Right ventricle myocardium superior (tissue), 1 donor: ENCODE results near the gene GBA2. TPM values are rescaled to one million over a fixed set of nuclear protein-coding genes. Genes with fewer than 3 reads are reported as not detected.

Experiments
- ATAC-seq: fragments of 200-7000 bp; cut with Tn5 transposase; one replicate; pipeline ENCODE4 v1.9.1; 2020; ENCODE audit warnings: mild to moderate bottlenecking; ENCODE audit not compliant: poor library complexity
- DNase-seq: peaks from one replicate; pipeline ENCODE4 v3.0.0-alpha.2; 2020
- intact Hi-C: fragments of 100-400 bp; cut with DNase I; formaldehyde crosslinking; loops from one replicate; pipeline ENCODE4 v1.11.2; 2022
- total RNA-seq: library from RNA; stranded (reverse); fragmentation: NEBNext Ultra II Directional; extraction: Animal tissue kit (Norgen Biotek cat#: 25700); gene quantifications from one replicate; pipeline ENCODE4 v1.2.1, GENCODE V29; 2021
- donor health status: DM: no; HTN: yes; CAD: no; lungs with severe emphysema.

The GBA2 gene
- total RNA-seq, 1 donor from 2014 or later: 74.6 TPM

GRCh38 chr9:35771534-35771933 lies 22.5 kb upstream of the GBA2 start:
- intact Hi-C loops: no loop called here
- DNase-seq (no peak), ATAC-seq (peak; percentile 23)

DNA sequence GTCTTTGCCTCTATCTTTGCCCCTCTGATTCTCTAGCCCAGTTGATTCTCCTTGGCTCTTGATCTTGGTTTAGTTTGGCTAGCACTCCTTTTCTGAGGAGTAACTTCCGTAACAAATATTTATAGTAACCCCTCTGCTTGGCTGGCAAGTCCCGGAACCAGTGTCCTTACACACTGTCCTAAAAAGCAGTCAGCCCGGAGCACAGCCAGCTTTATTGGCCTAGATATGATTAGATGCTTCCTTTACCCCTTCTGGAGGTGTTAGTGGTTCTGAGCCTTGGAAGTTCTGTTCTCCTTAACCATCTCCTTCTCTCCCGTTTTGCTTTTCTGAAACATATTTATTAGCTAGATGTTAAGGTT lies 22.0 kb upstream of the GBA2 start:
- ATAC-seq: peak; percentile 92

DNA sequence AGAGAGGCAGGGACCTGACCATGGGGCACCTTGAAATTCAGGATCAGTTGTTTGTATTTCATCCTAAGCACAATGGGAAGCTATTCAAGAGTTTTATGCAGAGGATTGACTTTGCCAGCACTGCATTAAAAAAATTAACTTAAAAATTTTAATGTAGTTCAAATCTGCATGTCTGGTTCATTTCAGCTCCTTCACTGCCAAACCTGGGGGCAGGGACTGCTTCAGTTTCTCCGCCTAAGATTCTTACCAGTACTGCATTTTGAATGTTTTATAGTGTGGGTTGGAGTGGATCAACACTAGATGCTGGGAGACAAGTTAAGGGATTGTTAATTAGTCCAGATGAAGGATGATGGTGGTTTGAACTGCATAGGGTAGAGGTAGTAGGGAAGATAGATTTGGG lies 20.7 kb upstream of the GBA2 start:
- DNase-seq: no peak
- ATAC-seq: no peak
- intact Hi-C loops: no loop called here

More for the DNA sequence above, 22.0 kb upstream of the GBA2 start:
- intact Hi-C loops: no loop called here
- DNase-seq: peak; percentile 73

- DNase-seq: no peak
- intact Hi-C loops: no loop called here
- no peak for ATAC-seq
These were observed 18.4 kb upstream of the GBA2 start for GRCh38 chr9:35767458-35767857.

DNA sequence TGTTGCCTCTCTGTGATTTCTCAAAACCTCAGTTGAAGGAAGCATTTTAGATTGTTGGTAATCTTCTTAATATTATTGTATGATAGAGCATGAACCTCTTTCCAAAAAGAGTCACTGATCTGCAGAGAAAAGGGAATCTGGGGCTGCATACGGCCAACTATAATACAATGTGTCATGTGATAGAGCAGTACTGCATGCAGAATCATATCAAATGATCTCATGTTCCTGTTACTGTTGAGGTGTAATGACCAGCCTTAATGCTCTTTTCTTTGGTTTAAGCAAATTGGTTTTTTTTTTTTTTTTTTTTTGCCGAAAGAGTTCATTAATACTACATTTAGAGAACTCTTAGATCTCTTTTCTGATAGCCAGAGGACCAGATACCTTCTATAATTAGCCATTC lies 18.0 kb upstream of the GBA2 start:
- ATAC-seq: no peak
- no peak for DNase-seq
- intact Hi-C loops: no loop called here

GRCh38 chr9:35763803-35764202 lies 14.8 kb upstream of the GBA2 start:
- no peak for DNase-seq
- intact Hi-C loops: no loop called here
- no peak for ATAC-seq

DNA sequence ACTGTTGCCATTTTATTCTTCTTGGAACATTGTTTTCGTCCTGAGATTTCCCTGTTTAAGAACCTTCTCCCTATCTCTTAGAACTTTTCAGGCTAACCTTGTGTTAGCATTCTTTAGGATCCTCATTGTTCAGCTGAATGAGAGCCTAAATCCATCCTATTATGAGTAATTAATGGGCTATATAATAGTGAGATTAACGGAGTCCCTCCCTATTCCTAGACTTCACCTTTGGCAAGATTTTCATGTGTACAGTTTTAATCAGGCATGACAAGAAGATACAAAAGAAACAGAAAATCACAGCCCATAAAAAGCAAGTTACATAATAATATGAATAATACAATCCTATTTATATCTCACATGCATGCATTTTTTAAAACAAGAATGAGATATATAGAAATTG lies 14.2 kb upstream of the GBA2 start:
- ATAC-seq (no peak), DNase-seq (no peak)
- intact Hi-C loops: no loop called here

- intact Hi-C loops: no loop called here
- no peak for ATAC-seq
- no peak for DNase-seq
These were observed 11.6 kb upstream of the GBA2 start for GRCh38 chr9:35760651-35761050.

GRCh38 chr9:35759795-35760194 lies 10.8 kb upstream of the GBA2 start:
- no peak for ATAC-seq
- intact Hi-C loops: no loop called here

GRCh38 chr9:35758475-35759050 lies 9.5 kb upstream of the GBA2 start:
- ATAC-seq (no peak), DNase-seq (no peak)
- intact Hi-C loops: no loop called here

More at GRCh38 chr9:35759795-35760194, 10.8 kb upstream of the GBA2 start:
- DNase-seq: no peak

- DNase-seq (no peak), ATAC-seq (no peak)
- intact Hi-C loops: no loop called here
These were observed 8.9 kb upstream of the GBA2 start for GRCh38 chr9:35757892-35758275.

GRCh38 chr9:35757226-35757891 lies 8.3 kb upstream of the GBA2 start:
- intact Hi-C loops: no loop called here
- DNase-seq: peak; percentile 58
- ATAC-seq: peak; percentile 64

GRCh38 chr9:35756275-35757225 lies 7.5 kb upstream of the GBA2 start:
- intact Hi-C loops: no loop called here
- DNase-seq (peak; percentile 79), ATAC-seq (peak; percentile 72)

GRCh38 chr9:35755071-35755470 lies 6.0 kb upstream of the GBA2 start:
- intact Hi-C loops: no loop called here
- ATAC-seq (no peak), DNase-seq (no peak)

GRCh38 chr9:35754264-35754663 lies 5.2 kb upstream of the GBA2 start, which contains the start of gene MSMP:
Gene MSMP (minus strand): TSS chr9:35754276. CDS start chr9:35754129, 147 bp downstream.
- DNase-seq (no peak), ATAC-seq (no peak)
- intact Hi-C loops: no loop called here

GRCh38 chr9:35753466-35753865 lies 4.4 kb upstream of the GBA2 start:
- intact Hi-C loops: no loop called here
- no peak for ATAC-seq
- DNase-seq: no peak

DNA sequence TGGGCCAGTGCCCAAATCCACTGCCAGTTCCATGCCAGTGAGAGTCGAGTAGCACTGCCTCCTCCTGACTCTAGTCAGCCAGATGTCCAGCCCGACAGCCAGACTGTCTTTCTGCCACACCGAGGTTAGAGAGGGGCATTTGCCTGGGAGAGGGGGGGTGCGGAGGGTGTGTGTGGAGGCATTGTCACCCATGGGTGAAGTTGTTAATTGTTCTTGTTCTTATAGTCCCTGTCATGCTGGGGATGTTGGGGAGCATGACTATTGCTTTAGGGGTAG lies 1.2 kb upstream of the GBA2 start:
- intact Hi-C loops: no loop called here
- DNase-seq (no peak), ATAC-seq (no peak)

DNA sequence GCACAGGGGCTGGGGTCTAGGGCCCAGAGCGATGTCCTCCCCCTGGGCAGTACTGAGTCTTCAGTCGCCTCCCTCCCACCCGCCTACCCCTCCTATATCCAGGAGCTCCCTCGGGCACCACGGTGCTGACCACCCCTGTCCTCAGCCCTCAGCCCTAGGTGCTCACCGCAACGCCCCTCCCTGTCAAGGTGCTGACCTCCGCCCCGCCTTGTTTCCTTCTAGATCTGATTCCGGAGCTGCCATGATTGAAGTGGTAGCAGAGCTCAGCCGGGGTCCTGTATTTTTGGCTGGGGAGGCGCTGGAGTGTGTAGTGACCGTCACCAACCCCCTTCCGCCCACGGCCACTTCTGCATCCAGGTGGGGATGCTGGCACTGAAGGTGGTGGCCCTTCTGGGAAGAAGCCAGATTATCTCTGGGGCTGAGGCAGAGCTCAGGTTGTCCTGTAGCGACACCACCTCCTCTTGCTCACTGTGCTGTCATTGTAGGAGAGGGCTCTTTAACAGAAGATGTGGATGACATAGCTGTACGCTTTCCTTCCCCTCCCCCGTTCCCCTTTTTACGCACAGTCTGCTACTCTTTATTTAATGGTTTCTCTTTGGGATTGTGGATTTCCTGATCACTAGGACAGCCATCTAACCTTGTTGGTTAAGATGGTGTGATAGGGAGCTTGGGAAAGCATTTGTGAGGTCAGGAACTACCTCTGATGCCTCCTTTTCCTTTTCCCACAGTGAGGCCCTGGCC lies 657 bp upstream of the GBA2 start:
- intact Hi-C loops: no loop called here
- DNase-seq: peak; percentile 57

GRCh38 chr9:35748242-35748857 lies 678 bp downstream of the GBA2 start:
- no peak for DNase-seq

More for the DNA sequence above, 657 bp upstream of the GBA2 start:
- peak; percentile 26 for ATAC-seq

More at GRCh38 chr9:35748242-35748857, 678 bp downstream of the GBA2 start:
- ATAC-seq: peak; percentile 3
- intact Hi-C loops: no loop called here
